Activated CD8-positive, alpha-beta memory T cell treated with anti-CD3 and anti-CD28 coated beads, Interleukin-2, amount 50 U/mL, for 24 hours (primary cell): ENCODE data around the gene USP30.

Source experiments
- DNase-seq: peaks from one replicate; pipeline ENCODE4 v3.0.0-alpha.2; 2020; ENCODE audit errors: extremely low read depth

USP30 gene

DNA sequence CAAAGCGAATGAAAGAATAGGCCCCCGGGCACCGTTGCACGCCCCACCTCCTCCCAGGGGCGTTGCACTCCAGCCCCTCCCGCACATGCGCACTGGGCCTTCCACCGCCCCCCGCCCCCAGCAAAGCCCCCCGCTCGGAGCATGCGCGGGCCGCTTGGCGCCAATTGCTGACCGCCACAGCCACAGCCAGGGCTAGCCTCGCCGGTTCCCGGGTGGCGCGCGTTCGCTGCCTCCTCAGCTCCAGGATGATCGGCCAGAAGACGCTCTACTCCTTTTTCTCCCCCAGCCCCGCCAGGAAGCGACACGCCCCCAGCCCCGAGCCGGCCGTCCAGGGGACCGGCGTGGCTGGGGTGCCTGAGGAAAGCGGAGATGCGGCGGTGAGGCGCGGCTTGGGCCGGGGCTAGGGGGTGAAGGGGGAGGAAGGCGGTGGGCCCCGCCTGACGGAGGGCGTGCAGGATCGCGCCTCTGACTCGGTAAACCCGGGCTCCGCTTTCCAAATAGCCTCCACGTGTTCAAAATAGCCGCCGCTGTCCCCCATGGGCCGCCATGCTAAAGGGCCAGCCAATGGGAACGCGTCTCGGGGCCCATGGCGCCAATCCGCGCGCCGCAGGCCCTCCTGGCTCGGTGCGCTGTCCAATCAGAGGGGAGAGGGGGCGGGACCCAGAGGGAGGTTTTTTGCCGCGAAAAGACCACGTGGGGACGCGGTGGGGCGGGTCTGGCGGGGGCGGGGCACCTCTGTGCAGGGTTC lies 45.2 kb downstream of the USP30 start, which contains the start of gene UNG:
Gene UNG (plus strand): TSS at position 163 of the 748 bp plus-strand sequence. CDS start 83 bp downstream, at position 246.
- peak; percentile 97 for DNase-seq

DNA sequence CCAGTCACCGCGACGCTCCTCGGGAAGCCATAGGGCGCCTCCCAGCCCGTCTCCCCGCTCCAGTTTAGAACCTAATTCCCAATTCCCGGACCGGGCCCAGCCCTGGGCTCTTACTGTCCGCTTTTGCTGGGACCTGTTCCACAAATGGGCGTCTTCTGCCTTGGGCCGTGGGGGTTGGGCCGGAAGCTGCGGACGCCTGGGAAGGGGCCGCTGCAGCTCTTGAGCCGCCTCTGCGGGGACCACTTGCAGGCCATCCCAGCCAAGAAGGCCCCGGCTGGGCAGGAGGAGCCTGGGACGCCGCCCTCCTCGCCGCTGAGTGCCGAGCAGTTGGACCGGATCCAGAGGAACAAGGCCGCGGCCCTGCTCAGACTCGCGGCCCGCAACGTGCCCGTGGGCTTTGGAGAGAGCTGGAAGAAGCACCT lies 45.8 kb downstream of the USP30 start:
- no peak for DNase-seq

- no peak for DNase-seq
Measured at GRCh38 chr12:109098651-109099050, 46.3 kb downstream of the USP30 start.

DNA sequence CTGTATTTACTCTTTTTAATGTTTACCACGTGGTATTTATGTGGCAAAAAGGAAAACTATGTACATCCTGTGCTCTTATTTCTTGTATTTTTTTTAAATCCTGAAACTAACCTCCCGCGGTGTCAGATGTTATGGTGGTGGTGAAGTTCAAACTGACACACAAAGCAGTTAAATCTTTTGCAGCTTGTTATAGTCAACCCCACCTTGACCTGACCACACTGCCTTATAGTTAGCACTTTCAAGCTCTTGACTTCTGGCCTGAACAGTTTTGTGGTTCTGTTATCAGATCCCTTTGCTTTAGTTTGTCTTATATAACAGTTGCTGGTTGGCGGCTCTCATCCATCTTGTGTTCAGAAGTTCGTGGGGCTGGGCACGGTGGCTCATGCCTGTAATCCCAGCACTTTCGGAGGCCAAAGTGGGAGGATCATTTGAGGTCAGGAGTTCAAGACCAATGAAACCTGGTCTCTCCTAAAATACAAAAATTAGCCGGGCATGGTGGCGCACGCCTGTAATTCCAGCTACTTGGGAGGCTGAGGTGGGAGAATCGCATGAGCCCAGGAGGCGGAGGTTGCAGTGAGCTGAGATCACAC lies 47.1 kb downstream of the USP30 start:
- no peak for DNase-seq

GRCh38 chr12:109100741-109101140 lies 48.4 kb downstream of the USP30 start:
- DNase-seq = no peak

- DNase-seq = no peak
Measured at GRCh38 chr12:109102491-109102890, 50.1 kb downstream of the USP30 start.

GRCh38 chr12:109105176-109105575 lies 52.8 kb downstream of the USP30 start:
- no peak for DNase-seq

DNA sequence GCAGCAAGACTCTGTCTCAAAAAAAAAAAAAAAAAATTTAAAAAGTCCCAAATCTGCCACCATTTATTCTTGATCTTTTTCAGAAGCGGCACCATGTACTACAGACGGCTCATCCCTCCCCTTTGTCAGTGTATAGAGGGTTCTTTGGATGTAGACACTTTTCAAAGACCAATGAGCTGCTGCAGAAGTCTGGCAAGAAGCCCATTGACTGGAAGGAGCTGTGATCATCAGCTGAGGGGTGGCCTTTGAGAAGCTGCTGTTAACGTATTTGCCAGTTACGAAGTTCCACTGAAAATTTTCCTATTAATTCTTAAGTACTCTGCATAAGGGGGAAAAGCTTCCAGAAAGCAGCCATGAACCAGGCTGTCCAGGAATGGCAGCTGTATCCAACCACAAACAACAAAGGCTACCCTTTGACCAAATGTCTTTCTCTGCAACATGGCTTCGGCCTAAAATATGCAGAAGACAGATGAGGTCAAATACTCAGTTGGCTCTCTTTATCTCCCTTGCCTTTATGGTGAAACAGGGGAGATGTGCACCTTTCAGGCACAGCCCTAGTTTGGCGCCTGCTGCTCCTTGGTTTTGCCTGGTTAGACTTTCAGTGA lies 57.5 kb downstream of the USP30 start:
- DNase-seq = no peak

GRCh38 chr12:109110988-109111495 lies 58.7 kb downstream of the USP30 start:
- peak; percentile 17 for DNase-seq

- DNase-seq = no peak
Measured at GRCh38 chr12:109112720-109113465, 60.5 kb downstream of the USP30 start.

- no peak for DNase-seq
Measured at GRCh38 chr12:109113661-109114321, 61.4 kb downstream of the USP30 start.

DNA sequence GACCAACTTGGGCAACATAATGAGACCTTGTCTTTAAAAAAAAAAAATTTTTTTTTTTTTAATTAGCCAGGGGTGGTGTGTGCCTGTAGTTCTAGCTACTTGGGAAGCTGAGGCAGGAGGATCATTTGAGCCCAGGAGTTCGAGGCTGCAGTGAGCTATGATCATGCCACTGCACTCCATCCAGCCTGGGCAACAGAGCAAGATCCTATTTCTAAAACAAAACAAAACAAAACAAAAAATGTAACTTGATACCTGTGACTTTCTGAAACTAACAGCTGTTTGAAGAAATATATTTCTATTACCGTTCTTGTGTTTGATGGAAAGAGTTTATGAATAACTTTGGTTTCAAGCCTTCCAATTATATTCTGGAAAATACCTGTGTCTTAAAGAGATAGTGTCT lies 62.3 kb downstream of the USP30 start:
- DNase-seq = no peak

DNA sequence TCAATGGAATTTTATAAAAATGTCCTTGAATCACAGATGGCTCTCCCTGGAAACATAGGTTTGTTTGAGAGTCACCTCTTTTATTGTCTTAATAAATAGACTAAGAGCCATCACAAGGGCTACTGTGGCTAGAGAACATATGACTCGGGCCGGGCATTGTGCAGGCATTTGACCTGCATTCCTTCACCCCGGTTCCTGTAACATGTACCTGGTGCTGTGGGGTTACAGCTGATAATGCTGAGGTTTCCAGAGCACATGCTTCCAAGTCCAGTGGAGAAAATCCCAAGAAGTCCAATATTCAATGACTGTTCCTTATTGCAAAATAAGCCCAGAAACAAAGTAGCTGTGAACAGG lies 63.0 kb downstream of the USP30 start:
- DNase-seq = no peak

GRCh38 chr12:109115758-109116610 lies 63.6 kb downstream of the USP30 start, which contains the start of gene ACACB:
Gene ACACB, plus strand, starts transcription at chr12:109116587. Its CDS starts 22,819 bp downstream, at chr12:109139406.
- DNase-seq = no peak

GRCh38 chr12:109116611-109116949 lies 64.2 kb downstream of the USP30 start:
- no peak for DNase-seq

DNA sequence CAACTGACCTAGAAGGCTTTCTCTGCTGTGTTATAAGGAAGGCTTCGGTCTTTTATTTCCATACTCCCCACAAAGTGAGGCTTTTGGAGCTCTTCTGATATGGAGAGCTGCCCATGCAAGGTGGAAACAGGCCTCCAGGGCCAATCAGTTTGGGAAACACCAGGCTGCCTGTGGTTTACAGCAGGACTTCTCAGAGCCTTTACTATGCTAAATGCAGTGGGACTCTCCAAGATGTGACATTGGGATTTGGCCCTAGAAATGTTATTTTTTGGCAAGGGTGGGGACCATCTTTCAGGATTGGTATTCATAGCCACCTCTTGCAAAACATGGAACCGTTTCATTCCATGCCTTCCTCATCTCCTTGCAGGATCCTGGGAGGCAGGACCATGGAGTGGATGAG lies 67.7 kb downstream of the USP30 start:
- DNase-seq = no peak

- no peak for DNase-seq
Measured at GRCh38 chr12:109120557-109120956, 68.2 kb downstream of the USP30 start.

- no peak for DNase-seq
Measured at GRCh38 chr12:109121346-109121880, 69.0 kb downstream of the USP30 start.

- DNase-seq = no peak
Measured at GRCh38 chr12:109124878-109125648, 72.7 kb downstream of the USP30 start.

GRCh38 chr12:109125791-109126190 lies 73.4 kb downstream of the USP30 start:
- DNase-seq = no peak
